Loucy (cell line): ENCODE data around the gene ITGB6.

Experiments used
- H2AFZ ChIP-seq: fragments of 200-600 bp; sonication (generic); 2 replicates; pipeline ENCODE4 v1.6.0; 2016; ENCODE audit warnings: antibody characterized with exemption, mild to moderate bottlenecking, low read length, moderate library complexity
- H3F3A ChIP-seq: fragments of 200-600 bp; 2 replicates; pipeline ENCODE4 v1.6.0; 2016; ENCODE audit warnings: antibody characterized with exemption, low read depth, mild to moderate bottlenecking
- H3K27me3 ChIP-seq: fragments of 200-600 bp; sonication (generic); 2 replicates; pipeline ENCODE4 v1.6.1; 2014; ENCODE audit warnings: low read length, mild to moderate bottlenecking; ENCODE audit not compliant: insufficient read depth, poor library complexity, severe bottlenecking
- H3K36me3 ChIP-seq: fragments of 200-600 bp; sonication (generic); 2 replicates; pipeline ENCODE4 v1.6.1; 2016; ENCODE audit warnings: low read length; ENCODE audit not compliant: insufficient read depth
- H3K4me1 ChIP-seq: fragments of 200-600 bp; sonication (generic); 2 replicates; pipeline ENCODE4 v1.5.1; 2014; ENCODE audit warnings: low read length, mild to moderate bottlenecking; ENCODE audit not compliant: insufficient read depth, poor library complexity, severe bottlenecking
- H3K4me2 ChIP-seq: fragments of 200-600 bp; sonication (generic); 2 replicates; pipeline ENCODE4 v1.6.0; 2014; ENCODE audit warnings: antibody characterized with exemption, low read length, low read depth, mild to moderate bottlenecking; ENCODE audit not compliant: poor library complexity, severe bottlenecking
- H3K4me3 ChIP-seq: fragments of 200-600 bp; sonication (generic); 2 replicates; pipeline ENCODE4 v1.5.1; 2014; ENCODE audit warnings: low read length, mild to moderate bottlenecking, mixed read lengths; ENCODE audit not compliant: poor library complexity, severe bottlenecking
- H3K79me2 ChIP-seq: fragments of 200-600 bp; sonication (generic); 2 replicates; pipeline ENCODE4 v1.6.1; 2014; ENCODE audit warnings: low read length; ENCODE audit not compliant: insufficient read depth
- H3K9ac ChIP-seq: fragments of 200-600 bp; sonication (generic); 2 replicates; pipeline ENCODE4 v1.6.0; 2014; ENCODE audit warnings: mild to moderate bottlenecking, low read depth, low read length, moderate library complexity; ENCODE audit not compliant: poor library complexity, severe bottlenecking
- H3K9me2 ChIP-seq: fragments of 200-600 bp; sonication (generic); replicated peaks from 2 replicates; pipeline ENCODE4 v1.6.1; 2016; ENCODE audit warnings: low read depth, low read length, mixed read lengths
- H3K9me3 ChIP-seq: fragments of 200-600 bp; sonication (generic); 2 replicates; pipeline ENCODE4 v1.6.1; 2014; ENCODE audit warnings: mild to moderate bottlenecking, antibody characterized with exemption, low read length, low read depth; ENCODE audit not compliant: insufficient read depth
- H4K20me1 ChIP-seq: fragments of 200-600 bp; sonication (generic); 2 replicates; pipeline ENCODE4 v1.6.0; 2014; ENCODE audit warnings: antibody characterized with exemption, low read length, mild to moderate bottlenecking; ENCODE audit not compliant: insufficient read depth, poor library complexity, severe bottlenecking
- EZH2phosphoT487 ChIP-seq: fragments of 200-600 bp; IDR thresholded peaks from 2 replicates; pipeline ENCODE4 v1.6.1; 2018; ENCODE audit warnings: antibody characterized with exemption, mild to moderate bottlenecking, moderate library complexity, borderline replicate concordance
- TF ChIP-seq, protein P1 (sequence below): fragments of 200-600 bp; sonication (generic); conservative IDR thresholded peaks from 2 replicates; pipeline ENCODE4 v1.5.1; 2014; ENCODE audit warnings: mild to moderate bottlenecking, antibody characterized with exemption, low read length

The ITGB6 gene

DNA sequence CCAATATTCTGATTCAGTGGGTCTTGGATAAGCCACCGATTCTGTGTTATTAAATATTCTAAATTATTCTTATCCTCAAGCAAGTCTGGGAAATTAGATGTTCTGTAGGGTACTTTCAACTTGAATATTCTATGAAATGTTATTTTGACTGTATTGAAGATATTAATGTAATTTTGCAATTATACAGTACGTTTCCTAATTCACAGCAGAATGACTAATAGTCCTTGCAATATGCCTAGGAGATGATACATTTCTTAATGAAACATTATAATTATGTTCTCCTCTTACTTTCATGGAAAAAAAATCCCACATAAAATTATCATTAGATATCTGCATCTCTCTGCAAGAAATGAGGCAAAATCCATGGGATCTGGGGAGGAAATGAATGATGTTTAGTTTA, 91.4 kb downstream of the ITGB6 start:
- Histone ChIP-seq H3K36me3 (no peaks in the 10 kb centered on the region), H3K27me3 (no peaks in the 10 kb centered on the region), H3K4me3 (no peak overlapping the region), H3K9me3 (no peaks in the 10 kb centered on the region), H4K20me1 (no peaks in the 10 kb centered on the region), H2AFZ (no peak overlapping the region), H3K79me2 (no peaks in the 10 kb centered on the region), H3K4me2 (no peak overlapping the region), H3K4me1 (no peaks in the 10 kb centered on the region), H3K9me2 (no peaks in the 10 kb centered on the region), H3K9ac (no peak overlapping the region), H3F3A (no peaks in the 10 kb centered on the region)
- TF ChIP-seq EZH2phosphoT487: no peak
- TF ChIP-seq, protein P1, sequence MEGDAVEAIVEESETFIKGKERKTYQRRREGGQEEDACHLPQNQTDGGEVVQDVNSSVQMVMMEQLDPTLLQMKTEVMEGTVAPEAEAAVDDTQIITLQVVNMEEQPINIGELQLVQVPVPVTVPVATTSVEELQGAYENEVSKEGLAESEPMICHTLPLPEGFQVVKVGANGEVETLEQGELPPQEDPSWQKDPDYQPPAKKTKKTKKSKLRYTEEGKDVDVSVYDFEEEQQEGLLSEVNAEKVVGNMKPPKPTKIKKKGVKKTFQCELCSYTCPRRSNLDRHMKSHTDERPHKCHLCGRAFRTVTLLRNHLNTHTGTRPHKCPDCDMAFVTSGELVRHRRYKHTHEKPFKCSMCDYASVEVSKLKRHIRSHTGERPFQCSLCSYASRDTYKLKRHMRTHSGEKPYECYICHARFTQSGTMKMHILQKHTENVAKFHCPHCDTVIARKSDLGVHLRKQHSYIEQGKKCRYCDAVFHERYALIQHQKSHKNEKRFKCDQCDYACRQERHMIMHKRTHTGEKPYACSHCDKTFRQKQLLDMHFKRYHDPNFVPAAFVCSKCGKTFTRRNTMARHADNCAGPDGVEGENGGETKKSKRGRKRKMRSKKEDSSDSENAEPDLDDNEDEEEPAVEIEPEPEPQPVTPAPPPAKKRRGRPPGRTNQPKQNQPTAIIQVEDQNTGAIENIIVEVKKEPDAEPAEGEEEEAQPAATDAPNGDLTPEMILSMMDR: no peak

DNA sequence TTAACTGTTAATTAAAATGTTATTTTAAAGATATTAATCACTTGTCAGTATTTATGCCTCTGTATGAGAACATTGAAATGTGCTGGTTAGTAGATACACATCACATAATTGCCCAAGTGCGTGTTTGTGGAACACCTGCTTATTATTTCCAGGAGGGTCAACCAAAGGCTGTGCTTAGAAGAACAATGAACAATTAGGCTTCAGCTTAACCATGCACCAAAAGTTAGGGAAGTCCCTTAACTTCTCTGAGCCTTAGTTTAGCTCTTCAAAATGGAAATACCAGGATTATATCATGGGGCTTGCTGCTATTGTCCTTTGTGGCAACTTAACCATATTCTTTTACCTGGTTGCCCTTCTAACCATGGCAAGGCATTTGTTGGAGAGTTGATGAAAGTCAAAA, 94.7 kb downstream of the ITGB6 start:
- Histone ChIP-seq H3K4me1 (no peaks in the 10 kb centered on the region), H3K9me2 (no peaks in the 10 kb centered on the region), H2AFZ (no peak overlapping the region), H3F3A (no peaks in the 10 kb centered on the region), H3K9ac (no peak overlapping the region), H3K4me3 (no peak overlapping the region), H3K36me3 (no peaks in the 10 kb centered on the region), H3K9me3 (no peaks in the 10 kb centered on the region), H3K4me2 (no peak overlapping the region), H3K79me2 (no peaks in the 10 kb centered on the region), H3K27me3 (no peaks in the 10 kb centered on the region), H4K20me1 (no peaks in the 10 kb centered on the region)
- TF ChIP-seq, protein P1: no peak
- TF ChIP-seq EZH2phosphoT487: no peak

GRCh38 chr2:160104115-160104514, 96.0 kb downstream of the ITGB6 start:
- H2AFZ ChIP-seq: no peak overlapping the region
- TF ChIP-seq, protein P1: no peak
- no peak for TF ChIP-seq EZH2phosphoT487

More at GRCh38 chr2:160104115-160104514, 96.0 kb downstream of the ITGB6 start:
- H3K4me1 ChIP-seq: no peaks in the 10 kb centered on the region
- H3K9me3 ChIP-seq: no peaks in the 10 kb centered on the region
- H3K4me2 ChIP-seq: no peak overlapping the region
- H3K36me3 ChIP-seq: no peaks in the 10 kb centered on the region
- H3K27me3 ChIP-seq: no peaks in the 10 kb centered on the region
- no peak overlapping the region for H3K9ac ChIP-seq
- H3F3A ChIP-seq: no peaks in the 10 kb centered on the region
- no peak overlapping the region for H3K4me3 ChIP-seq
- H3K79me2 ChIP-seq: no peaks in the 10 kb centered on the region
- no peaks in the 10 kb centered on the region for H3K9me2 ChIP-seq
- H4K20me1 ChIP-seq: no peaks in the 10 kb centered on the region
